ENCODE data around the gene PUM1.

Gene PUM1

DNA sequence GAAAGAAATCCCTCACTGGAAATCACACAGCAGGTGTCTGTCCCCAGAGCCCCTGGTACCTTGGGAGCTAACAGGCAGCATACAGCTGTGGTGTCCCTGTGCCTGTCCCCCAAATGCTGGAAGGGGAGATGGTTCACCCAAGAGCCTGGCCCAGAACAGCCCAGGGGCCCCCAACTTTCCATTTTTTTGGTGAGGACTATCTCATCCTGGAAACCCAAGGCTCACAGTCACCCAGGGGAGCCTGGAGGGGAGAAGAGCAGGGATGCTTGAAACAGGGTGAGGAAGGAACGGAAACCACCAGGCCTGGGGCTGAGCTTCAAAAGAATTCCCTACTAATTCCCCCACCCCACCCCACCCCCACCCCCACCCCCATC, 160.6 kb downstream of the PUM1 start:
- DNase-seq, result no peak

DNA sequence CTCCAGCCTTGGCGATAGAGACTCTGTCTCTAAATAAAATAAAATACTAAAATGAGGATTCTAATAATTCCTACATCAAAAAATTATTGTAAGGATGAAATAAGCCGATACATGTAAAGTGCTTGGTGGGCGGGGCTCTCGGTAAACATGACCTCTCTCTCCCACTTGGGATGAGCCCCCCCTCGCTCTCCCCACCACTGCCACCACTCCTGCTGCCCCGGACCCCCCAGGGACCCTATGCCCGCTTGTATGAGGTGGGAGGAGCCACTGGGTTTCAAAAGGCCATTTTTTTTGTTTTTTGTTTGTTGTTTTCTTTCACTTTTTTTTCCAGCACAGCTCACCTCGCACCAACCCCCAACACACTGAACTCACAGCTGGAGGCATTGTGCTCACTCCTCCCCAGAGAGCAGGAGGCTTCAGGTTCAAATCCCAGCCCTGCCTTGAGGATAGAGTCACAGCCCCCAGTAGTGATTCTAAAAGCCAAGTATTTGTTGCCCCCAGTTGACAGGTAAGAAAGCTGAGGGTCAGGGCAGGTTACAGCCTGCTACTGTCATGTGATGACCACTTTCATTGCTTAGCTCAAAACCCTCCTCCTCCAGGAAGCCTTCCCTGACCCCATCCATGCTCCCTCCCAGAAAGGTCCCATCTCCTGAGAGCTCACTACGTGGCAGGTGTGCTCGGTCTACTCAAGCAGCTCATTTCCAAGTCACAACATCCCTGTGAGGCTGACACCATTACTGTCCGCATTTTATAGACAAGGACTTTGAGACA, 161.1 kb downstream of the PUM1 start:
- DNase-seq, result no peak

DNA sequence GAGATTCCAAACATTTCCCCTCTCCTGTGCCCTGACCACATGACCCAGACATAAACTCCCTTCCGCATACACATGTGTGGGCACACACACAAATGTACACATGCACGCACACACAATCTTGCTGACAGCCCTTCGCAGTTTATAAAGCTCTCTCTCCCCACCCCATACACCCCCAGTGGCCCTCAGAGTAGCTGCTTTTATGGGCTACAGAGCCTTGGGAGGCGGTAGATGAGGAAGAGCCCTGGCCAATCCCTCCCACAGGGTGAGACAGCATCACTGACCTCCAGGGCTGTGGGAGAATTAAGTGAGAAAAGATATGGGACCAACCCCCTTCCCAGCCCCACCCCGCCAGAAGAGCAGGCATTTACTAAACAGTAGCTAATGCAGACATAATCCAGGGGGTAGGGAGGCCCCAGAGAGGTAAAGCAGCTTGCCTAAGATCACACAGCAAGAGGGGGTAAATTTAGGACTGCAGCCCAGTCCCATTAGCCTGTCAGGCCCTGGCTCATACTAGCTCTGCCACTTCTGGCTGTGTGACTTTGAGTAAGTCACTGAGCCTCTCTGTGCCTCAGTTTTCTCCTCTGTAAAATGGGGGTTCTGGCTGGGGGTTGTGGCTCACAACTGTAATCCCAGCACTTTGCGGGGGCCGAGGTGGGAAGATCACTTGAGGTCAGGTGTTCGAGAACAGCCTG, 162.0 kb downstream of the PUM1 start:
- DNase-seq, result peak; percentile 36

DNA sequence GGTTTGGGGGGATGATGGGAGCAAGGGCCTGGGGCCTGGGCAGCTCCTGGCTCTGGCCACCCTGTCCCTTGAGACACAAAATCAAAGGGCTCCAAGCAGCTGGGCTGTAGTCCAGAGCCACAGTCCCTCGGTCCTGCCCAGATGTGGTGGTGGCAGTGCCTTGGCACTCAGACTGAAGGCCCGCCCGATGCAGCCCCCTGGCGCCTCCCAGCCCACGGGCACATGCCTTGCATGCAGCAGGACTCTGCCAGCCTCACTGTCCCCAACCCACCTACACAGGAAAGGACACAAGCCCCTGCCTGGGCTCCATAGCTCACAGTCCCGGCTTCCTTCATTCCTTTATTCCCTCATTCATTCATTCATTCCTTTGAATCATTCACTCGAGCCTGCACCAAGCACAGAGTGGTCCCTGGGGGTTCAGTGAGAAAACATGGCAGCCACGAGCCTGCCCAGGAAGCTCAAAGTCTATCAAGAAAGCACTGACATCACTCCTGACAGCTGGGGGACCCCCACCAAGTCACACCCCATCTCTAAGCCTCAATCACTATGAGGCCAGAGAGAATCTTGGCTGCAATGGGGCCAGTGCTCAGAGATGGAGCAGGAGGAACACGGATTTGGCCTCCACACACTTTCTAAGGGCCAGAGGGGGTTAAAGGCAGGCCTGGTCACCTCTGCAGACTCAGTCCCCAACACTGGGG, 162.8 kb downstream of the PUM1 start:
- DNase-seq, result no peak

DNA sequence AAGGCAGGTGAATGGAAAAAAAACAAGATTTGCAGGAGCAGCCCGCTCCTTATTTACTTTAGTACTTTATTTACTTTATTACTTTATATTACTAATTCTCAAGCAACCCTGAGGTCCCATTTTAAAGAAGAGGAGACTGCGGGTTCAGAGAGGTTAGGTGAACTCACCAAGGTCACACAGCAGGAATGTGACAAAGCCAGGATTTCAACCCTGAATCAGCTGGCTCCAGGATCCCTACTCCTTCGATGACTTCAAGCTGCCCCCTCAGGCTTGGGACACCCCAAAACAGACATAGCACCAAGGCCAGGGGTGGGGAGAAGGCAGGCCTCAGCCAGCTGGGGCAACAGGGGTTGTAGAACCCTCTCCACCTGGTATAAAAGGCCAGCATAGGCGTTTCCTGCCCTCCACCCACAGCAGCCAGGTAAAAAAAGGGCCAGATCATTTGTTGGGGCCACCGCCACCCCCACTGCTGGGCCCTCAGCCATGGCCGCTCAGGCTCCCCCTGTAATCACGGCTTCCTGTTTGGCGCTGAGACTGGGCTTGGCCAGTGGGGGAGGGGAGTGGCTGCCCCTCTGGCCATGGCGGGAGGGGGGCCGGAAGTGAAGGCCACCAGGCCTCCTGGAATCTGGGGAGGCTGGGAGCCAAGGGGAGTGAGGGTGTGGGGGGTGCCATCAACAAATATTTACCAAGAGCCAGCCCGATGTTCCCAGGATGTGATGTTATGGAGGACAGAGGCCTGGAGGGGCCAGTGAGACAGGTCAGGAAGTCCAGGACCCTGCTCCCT, 163.5 kb downstream of the PUM1 start:
- no peak for DNase-seq

DNA sequence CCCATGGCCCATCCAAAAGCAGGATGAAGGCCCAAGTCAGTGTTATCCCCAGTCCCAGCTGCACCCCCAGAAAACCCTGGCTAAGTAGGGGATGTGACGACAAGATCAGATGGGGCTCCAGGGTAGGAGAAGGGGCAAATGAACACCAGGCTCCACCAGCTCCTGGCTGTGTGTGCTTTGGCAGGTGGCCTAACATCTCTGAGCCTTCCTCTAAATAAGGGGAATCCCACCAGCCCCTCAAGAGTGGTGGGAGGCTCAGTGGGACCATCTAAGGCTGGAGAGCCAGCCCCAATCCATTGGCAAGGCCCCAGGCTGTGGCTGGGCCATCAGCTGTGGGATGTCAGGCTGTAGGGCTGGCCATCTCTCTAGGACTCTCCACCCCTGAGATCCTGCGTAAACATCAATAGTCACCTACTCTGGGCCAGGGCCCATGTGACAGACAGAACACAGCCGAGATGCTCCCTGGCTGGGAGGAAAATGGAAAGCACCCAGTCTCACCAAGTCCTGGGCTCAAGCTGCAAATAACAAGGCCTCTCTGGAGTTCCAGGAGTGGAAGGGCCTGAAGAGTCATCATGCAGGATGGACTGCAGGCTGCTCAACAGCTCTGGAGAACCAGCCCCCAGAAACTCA, 164.5 kb downstream of the PUM1 start:
- DNase-seq, result no peak

DNA sequence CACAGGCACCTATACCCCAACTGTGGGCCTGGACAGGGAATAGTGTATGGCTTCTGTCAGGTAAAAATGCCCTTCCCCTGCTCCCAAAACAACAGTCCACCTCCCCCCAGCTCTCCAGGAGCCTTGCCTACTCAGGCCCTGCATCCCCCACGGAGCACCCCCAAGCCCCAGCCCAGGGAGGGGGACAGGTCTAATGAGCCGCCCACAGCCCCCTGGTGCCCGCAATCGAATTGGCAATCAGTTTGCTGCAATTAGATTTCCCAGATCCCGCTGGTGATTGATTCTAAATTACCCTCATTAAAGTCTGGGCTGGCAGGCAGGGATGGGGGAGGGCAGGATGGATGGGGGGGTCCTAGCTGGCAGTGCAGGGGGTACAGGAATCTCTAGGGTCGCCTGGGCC, 165.0 kb downstream of the PUM1 start:
- DNase-seq, result no peak

DNA sequence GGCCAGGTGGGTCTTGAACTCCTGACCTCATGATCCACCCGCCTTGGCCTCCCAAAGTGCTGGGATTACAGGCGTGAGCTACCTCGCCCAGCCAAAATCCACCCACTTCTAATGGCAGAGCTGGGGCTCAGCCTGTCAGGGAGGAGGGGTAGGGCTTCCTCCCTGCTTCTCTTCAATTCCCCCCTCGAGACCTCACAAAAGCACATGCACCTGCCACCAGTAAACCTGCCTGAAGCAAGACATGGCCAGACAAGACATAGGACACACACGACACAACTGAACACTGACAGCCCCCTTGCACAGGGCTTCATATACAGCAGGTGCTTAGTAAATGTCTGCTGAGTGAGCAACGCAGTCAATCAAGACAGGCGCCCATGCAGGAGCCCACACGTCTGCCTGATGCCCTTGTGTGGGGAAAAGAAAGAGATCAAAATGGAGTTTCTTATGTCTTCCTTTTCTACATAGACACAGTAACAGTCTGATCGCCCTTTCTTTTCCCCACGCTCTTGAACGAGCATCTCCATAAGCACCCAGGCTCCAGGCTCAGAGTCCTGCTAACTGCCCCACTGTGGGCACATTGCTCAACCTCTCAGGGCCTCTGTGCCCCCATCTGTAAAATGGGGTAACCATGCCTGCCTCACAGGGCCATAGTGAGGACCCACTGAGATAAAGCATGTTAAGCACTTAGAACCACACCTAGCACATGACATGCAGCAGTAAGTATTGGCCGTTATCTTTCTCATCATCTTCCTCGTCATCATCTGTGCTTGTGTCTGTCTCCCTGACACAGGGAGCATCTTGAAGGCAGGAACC, 165.7 kb downstream of the PUM1 start:
- no peak for DNase-seq

DNA sequence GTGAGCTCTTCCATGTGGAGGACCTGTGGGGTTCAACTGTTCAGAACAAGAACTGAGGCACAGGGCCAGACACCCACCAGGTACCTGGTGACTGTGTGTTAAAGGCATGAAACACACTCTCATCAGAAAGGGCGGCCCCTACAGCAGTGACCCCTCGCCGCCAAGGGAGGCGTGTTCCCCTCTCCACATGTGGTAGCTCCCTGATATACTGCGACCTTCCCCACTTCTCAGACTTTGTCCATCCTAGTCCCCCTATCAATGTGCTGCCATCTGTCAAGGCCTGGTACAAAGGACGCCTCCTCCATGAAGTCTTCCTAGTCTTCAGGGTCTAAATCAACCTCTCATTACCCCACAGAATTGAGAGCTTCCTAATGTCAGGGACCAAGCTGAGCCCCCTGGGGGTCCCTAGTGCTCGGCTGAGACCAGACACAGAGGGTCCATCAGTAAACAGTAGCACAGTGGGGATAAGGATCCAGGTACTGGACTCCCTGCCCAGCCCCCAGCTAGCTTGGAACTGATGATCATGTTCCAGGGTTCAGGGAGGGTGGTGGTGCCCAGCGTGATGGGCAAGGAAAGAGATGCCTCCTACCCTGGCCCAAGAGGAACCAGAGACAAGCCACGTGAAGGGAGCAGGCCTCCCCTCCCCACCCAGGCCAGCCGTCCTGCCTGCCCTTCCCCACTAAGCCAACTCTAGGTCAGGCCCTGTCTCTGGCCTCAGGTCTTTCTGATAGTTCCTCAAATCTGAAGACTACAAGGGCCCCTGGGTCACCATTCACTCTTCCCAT, 167.3 kb downstream of the PUM1 start:
- DNase-seq, result no peak

DNA sequence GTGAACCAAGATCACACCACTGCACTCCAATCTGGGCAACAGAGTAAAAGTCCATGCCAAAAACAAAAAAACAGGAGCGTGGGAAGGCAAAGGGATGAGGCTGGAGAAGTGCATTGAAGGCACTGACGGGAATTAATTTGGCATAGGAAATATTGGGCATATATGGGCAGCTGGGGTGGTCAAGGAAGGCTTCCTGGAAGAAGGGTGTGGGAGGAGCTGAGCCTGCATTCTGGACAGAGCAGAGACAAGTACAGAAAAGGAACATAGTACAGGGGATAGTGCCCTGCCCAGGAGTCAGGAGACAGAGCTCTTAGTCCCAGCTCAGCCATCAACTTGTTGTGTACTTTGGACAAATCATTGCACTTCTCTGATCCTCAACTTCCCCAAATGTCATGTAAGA, 168.6 kb downstream of the PUM1 start:
- no peak for DNase-seq

DNA sequence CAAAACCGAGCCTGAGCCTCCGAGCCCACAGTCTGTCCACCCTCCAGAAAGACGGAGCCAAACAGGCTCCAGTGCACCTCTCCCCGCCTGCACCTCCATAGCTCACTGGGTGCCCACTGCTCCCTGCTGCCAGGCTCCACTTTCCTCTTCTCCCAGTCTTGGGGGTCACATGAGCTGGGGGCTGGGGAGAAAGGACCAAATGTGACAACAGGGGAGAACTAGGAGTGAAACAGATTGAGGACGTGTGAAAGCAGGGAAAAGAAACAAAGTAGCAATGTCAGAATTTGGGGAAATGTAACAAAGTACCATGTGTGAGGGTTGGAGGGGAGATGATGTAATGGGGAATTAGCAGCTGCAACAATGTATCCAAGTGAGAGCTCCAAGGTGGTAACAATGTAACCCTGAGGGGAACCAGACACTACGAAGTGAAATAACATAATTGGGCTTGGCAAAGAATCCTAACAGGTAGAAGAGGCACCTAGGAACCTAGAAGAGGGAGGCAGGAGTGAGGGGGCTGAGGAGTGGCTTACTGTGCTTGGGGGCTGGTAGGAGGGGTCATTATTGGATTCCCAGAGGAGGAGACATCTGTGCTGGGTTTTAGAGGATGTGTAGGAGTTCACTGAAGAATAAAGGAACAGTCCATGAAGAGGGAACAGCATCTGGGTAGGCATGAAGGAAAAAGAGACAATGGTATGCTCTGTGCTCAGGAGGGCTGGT, 169.4 kb downstream of the PUM1 start:
- peak; percentile 45 for DNase-seq

DNA sequence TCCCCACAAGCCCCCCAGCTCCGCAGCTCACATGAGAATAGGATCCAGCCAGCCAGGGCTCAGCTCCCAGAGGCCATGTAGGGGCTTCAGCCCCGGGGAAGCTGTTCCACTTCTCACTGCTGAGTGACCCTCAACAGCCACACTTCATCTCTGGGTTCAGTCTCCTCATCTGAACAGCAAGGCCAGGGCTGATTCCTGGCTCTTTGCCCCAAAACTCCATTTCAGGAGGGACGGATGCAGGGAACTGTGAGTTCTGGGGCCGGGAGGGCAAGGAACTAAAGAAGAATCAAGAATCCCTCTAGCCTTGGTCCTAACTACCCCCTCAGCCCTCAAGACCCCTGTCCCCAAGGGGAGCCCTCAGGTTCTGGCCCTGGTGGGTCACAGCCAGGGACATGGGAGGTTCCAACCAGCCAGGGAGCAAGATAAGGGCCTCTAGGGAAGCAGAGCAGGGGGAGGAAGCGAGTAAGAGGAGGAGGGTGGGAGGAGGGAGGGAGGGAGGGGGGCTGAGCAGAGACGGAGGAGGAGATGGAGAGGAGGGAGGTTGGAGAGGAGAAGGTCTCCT, 170.1 kb downstream of the PUM1 start:
- peak; percentile 42 for DNase-seq

DNA sequence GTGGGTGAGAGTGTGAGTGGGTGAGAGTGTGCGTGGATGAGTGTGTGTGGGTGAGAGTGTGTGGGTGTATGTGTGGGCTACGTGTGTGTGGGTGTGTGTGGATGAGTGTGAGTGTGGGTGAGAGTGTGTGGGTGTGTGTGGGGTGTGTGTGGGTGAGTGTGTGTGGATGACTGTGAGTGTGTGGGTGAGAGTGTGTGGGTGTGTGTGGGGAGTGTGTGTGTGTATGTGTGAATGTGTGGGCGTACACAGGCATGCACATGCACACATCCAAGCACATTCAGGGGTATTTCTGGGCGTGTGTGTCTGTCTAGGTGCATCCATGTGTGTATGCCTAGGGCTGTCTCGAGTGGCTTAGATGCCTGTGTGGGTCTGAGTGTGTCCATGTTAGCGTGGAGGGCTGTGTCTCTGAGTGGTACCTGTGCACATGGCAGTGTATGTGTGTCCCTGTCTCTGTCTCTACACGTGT, 171.0 kb downstream of the PUM1 start:
- DNase-seq, result no peak

DNA sequence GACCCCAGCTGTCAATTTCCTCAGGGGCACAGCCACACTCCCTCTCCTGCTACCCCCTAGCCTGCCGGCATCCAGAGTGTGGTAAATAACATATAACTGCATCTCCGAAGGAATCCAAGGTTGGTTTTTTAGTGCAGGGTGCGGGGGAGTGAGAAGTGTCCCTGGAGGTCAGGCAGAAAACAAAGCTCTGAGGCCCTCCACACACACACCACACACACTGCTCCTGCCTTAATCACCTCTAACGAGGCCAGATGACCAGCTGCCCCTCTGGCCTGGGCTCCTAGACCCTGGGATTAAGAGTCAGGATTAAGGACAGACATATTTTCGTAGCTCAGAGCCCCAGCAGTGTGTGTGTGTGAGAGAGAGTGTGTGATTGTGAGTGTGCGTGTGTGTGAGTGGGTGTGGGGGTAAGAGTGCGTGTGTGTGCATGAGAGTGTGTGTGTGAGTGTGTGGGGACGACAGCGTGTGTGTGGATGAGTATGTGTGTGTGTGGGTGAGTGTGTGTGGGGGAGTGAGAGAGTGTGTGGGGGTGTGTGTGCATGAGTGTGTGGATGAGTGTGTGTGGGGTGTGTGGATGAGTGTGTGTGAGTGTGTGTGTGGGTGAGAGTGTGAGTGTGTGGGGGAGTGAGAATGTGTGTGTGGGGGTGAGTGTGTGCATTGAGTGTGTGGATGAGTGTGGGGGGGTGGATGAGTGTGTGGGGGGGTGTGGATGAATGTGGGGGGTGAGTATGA, 171.6 kb downstream of the PUM1 start:
- DNase-seq, result no peak

DNA sequence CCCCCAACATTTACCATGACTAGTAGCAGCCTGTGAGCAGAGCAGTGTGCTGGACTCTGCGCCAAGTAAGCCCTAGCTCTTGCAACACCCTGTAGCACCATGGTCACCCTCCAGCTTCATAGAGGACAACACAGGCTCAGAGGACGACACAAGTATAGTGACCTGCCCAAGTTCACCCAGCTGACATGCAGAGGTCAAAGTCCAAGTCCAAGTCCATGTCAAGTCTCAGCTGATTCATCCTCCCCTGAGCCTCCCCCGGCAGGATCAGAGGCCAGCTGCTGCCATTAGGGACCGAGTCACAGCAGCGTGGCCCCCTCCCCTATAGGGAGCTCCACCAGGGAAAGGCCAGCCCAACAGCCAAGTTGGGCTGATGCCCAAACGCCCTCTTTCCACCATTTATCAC, 172.8 kb downstream of the PUM1 start:
- DNase-seq, result no peak

DNA sequence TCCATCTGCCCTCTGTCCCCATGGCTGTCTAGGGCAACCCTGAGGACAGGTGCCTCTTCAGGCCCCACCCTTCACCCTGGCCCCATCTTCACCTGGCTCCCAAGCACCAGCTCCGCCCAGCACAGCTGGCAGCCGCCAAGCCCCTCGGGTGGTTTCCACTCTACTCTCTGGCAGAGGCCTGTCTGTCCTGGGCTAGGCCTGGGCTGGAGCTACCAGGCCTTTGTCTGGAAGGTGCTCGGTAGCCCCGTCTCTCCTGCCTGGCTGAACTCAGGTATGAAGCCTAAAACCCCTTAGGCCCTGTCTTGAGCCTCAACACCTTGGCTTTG, 174.3 kb downstream of the PUM1 start:
- DNase-seq, result no peak

DNA sequence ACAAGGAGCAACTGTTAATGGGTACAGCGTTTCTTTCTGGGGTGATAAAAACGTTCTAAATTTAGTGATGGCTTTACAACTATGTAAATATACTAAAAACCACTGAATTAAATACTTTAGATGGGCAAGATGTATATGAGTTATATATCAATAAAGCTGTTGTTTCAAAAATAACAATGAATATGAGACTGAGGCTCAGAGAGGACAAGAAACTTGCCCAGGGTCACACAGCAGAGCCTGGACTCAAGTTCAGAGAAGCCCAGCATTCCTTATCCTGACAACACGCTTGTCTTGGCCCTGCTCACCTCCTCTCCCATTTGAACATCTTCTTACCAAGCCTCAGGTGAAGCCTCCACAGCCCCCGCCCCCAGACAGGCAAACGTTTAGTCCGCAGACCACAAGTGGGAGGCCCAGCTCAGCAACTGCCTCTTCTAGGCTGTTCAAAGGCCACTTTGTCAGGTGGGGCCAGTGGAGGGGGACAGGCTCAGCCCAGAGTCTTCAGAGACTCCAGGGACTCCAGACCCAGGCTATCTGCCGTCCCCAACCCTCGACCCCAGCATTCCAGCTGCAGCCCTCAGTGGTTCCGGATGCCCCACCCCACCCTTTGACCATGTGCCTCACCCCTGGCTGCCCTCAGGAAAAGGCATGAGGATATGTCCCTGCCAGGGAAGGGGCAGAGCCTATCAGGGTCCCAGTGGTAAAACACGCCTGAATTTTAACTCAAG, 174.9 kb downstream of the PUM1 start:
- DNase-seq, result no peak

DNA sequence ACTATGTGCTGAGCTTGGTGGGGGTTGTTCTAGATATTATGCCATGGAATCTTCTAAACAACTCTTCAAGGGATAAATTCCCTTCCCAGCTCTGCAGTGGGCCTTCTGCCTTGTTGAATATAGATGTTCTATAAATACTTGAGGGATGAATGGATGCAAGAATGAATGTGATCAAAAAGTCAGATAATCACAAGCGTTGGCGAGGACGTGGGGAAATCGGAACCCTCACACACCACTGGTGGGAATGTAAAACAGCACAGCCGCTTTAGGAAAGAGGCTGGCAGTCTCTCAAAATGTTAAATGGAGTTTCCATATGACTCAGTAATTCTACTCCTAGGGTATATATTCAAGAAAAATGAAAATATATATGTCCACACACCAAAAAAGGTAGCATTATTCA, 176.0 kb downstream of the PUM1 start:
- peak; percentile 86 for DNase-seq

DNA sequence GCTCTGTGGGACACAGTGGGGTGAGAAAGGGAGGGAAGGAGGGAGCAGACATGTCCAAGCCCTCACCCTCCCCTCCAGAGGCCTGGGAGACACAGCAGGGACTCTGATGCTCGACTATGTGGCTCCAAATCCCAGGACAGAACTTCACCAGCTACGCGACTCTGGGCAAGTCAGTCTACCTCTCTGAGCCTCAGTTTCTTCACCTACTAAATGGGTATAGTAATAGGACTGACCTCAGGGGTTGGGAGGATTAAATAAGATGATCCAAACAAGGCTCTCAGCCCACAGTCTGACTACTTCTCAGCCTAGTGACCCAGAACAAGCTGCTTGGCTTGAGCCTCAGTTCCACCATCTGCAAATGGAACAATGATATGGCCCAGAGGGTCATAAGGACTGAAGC, 176.5 kb downstream of the PUM1 start:
- no peak for DNase-seq
